Muscle layer of colon (tissue), 2 donors: ENCODE results near the gene LDHAL6A.

Source experiments
- H3K27ac ChIP-seq: one replicate; pipeline ENCODE4 v1.7.0; 2013; ENCODE audit warnings: low read depth, mild to moderate bottlenecking, low read length, moderate library complexity
- H3K27me3 ChIP-seq, 2 donors: one replicate each; pipeline ENCODE4 v1.7.0; 2013; ENCODE audit warnings: low read length in 2 of 2, mild to moderate bottlenecking in 2 of 2; ENCODE audit not compliant: insufficient read depth in 2 of 2, control insufficient read depth in 1 of 2
- H3K36me3 ChIP-seq: one replicate; pipeline ENCODE4 v1.7.0; 2013; ENCODE audit warnings: mild to moderate bottlenecking, low read length; ENCODE audit not compliant: insufficient read depth
- H3K4me1 ChIP-seq: one replicate; pipeline ENCODE4 v1.7.0; 2013; ENCODE audit warnings: mild to moderate bottlenecking, low read length; ENCODE audit not compliant: insufficient read depth
- H3K4me3 ChIP-seq, 2 donors: one replicate each; pipeline ENCODE4 v1.7.0; 2013; ENCODE audit warnings: low read length in 2 of 2, low read depth in 1 of 2, mild to moderate bottlenecking in 1 of 2, moderate library complexity in 1 of 2
- H3K9ac ChIP-seq: one replicate; pipeline ENCODE4 v1.7.0; 2013; ENCODE audit warnings: low read length
- H3K9me3 ChIP-seq: one replicate; pipeline ENCODE4 v1.7.0; 2013; ENCODE audit warnings: mild to moderate bottlenecking, low read length
- donor health status: abdominal sarcoma.
- donor health status: Adenocarcinoma of cecum.

The LDHAL6A gene

GRCh38 chr11:18491924-18492323 is 36.3 kb downstream of the LDHAL6A start:
- Histone ChIP-seq H3K4me1 (no peaks in the 10 kb centered on the region), H3K27me3 (no peaks in the 10 kb centered on the region), H3K9ac (no peak overlapping the region), H3K4me3 (no peak overlapping the region), H3K27ac (no peak overlapping the region), H3K36me3 (peaks cover 34% of the 10 kb centered on the region), H3K9me3 (no peaks in the 10 kb centered on the region)

DNA sequence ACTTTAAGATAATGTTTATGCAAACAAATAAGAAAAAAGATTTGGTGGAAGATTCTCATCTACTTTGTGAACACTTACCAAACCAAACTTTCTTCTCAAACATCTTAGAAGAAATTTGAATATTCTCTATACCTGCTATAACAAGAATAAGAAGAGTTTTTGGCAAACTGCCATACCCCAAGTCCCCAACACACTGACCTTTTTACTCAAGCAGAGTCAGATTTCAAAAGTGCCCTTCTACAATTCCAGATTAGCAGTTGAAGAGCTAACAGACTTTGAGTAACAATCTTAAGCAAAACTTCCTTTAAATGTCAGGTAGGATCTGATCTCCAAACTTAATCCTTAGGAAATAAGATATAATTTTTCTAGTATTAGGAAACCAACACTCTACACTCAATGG is 37.2 kb downstream of the LDHAL6A start:
- no peak overlapping the region for H3K4me3 ChIP-seq
- H3K27ac ChIP-seq, result no peak overlapping the region
- no peak overlapping the region for H3K9ac ChIP-seq
- no peaks in the 10 kb centered on the region for H3K4me1 ChIP-seq
- H3K9me3 ChIP-seq, result no peaks in the 10 kb centered on the region
- peaks cover 39% of the 10 kb centered on the region for H3K36me3 ChIP-seq
- no peaks in the 10 kb centered on the region for H3K27me3 ChIP-seq

- Histone ChIP-seq H3K4me1 (no peaks in the 10 kb centered on the region), H3K4me3 (no peak overlapping the region), H3K9ac (no peak overlapping the region), H3K9me3 (no peaks in the 10 kb centered on the region), H3K36me3 (peaks cover 44% of the 10 kb centered on the region), H3K27ac (no peak overlapping the region), H3K27me3 (no peaks in the 10 kb centered on the region)
Observed at GRCh38 chr11:18493310-18493709, 37.7 kb downstream of the LDHAL6A start.

DNA sequence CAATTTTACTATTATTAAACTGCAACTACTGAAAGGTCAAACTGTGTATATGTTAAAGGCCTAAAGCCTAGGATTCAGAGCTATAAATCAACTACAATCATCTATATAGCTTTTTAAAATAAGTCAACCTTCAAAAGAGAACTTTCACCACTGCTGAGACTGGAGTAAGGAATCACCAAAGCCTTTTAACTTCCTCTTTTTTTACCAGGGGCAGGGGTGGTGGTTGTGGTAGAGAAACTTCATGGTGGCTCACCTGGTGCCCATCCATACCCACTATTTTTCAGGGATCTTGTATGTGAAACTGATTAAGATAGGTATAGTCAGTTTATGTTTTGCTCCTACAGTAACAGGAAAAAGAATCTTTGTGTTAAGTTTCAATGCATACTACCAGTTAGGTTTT is 39.6 kb downstream of the LDHAL6A start:
- Histone ChIP-seq H3K4me1 (no peaks in the 10 kb centered on the region), H3K4me3 (no peak overlapping the region), H3K36me3 (peaks cover 36% of the 10 kb centered on the region), H3K9me3 (no peaks in the 10 kb centered on the region), H3K9ac (no peak overlapping the region), H3K27ac (no peak overlapping the region), H3K27me3 (no peaks in the 10 kb centered on the region)

DNA sequence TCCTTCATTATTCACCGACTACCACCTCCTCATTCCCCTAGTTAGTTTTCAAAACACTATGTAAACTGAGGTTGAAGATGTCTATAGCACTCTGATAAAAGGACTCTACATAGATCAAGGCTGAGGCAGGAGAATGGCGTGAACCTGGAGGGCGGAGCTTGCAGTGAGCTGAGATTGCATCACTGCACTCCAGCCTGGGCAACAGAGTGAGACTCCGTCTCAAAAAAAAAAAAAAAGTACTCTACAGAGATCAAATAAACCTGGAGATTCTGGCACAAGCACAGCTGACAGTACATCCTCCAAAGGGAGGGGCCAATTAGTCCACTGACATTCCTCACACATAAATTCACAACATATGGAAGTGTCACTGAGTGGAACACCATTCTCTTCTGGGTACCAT is 40.0 kb downstream of the LDHAL6A start:
- peaks cover 36% of the 10 kb centered on the region for H3K36me3 ChIP-seq
- no peaks in the 10 kb centered on the region for H3K4me1 ChIP-seq
- no peak overlapping the region for H3K27ac ChIP-seq
- H3K9me3 ChIP-seq, result no peaks in the 10 kb centered on the region
- H3K4me3 ChIP-seq, result no peak overlapping the region
- no peaks in the 10 kb centered on the region for H3K27me3 ChIP-seq
- H3K9ac ChIP-seq, result no peak overlapping the region

- Histone ChIP-seq H3K9ac (no peak overlapping the region), H3K27me3 (no peaks in the 10 kb centered on the region), H3K36me3 (peaks cover 44% of the 10 kb centered on the region), H3K4me1 (no peaks in the 10 kb centered on the region), H3K9me3 (no peaks in the 10 kb centered on the region), H3K4me3 (no peak overlapping the region), H3K27ac (no peak overlapping the region)
Observed at GRCh38 chr11:18498039-18498438, 42.4 kb downstream of the LDHAL6A start.

- no peak overlapping the region for H3K4me3 ChIP-seq
- no peaks in the 10 kb centered on the region for H3K9me3 ChIP-seq
- no peak overlapping the region for H3K27ac ChIP-seq
- H3K4me1 ChIP-seq, result no peaks in the 10 kb centered on the region
- no peaks in the 10 kb centered on the region for H3K27me3 ChIP-seq
- H3K9ac ChIP-seq, result no peak overlapping the region
- peaks cover 62% of the 10 kb centered on the region for H3K36me3 ChIP-seq
Observed at GRCh38 chr11:18501629-18502028, 46.0 kb downstream of the LDHAL6A start.

DNA sequence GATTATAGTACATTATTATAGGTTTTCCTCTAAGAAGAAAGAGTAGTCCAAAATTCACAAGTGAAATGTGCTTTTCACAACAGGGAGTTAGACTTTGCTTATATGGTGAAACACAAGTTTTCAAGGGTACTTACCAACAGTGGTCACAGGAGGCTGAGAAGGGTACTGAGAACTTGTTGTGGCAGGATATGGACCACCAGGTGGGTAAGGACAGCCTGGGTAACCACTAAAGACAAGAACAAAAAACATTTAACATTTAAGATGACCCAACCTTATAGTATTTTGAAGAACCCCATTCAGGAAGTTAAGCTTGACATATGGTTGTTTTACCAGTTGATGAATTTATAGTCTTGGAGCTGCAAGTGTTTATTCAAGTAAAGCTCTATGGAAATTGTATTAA is 46.7 kb downstream of the LDHAL6A start:
- Histone ChIP-seq H3K9ac (no peak overlapping the region), H3K27me3 (no peaks in the 10 kb centered on the region), H3K9me3 (no peaks in the 10 kb centered on the region), H3K36me3 (peaks cover 69% of the 10 kb centered on the region), H3K4me3 (no peak overlapping the region), H3K27ac (no peak overlapping the region), H3K4me1 (no peaks in the 10 kb centered on the region)

DNA sequence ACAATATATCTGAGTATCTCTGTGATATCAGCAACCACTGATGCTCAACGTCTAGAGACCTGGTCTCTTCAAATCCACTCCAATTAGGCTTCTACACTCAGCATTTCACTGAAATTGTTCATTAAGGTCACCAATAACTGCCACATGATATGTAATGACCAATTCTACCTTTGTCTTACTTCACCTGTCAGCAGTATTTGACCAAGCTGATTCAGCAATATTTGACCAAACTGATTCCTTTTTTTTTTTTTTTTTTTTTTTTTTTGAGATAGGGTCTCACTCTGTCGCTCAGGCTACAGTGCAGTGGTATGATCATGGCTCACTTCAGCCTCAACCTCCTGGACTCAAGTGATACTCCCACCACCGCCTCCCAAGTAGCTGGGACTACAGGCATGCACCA is 65.5 kb downstream of the LDHAL6A start:
- H3K9me3 ChIP-seq, result no peaks in the 10 kb centered on the region
- no peak overlapping the region for H3K27ac ChIP-seq
- peaks cover 18% of the 10 kb centered on the region for H3K4me1 ChIP-seq
- H3K27me3 ChIP-seq, result no peaks in the 10 kb centered on the region
- H3K36me3 ChIP-seq, result peaks cover 5% of the 10 kb centered on the region
- no peak overlapping the region for H3K4me3 ChIP-seq
- H3K9ac ChIP-seq, result no peak overlapping the region

DNA sequence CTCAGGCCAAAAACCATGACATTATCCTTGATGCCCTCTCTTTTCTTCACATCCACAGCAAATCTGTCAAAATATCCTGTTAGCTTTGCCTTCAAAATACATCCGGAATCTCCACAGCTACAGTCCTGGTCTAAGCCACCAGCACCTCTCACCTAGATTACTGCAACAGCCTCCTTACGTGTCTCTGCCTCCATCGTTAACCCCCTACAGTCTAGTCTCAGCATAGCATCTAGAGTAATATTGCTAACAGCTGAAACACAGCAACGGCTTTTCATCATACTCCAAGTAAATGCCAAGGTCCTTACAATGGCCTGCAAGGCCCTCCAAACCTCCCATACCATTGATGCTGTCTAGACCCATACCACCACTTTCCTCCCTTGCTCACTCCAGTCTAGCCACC is 66.7 kb downstream of the LDHAL6A start:
- Histone ChIP-seq H3K36me3 (peaks cover 5% of the 10 kb centered on the region), H3K9ac (no peak overlapping the region), H3K4me1 (peaks cover 19% of the 10 kb centered on the region), H3K27ac (no peak overlapping the region), H3K27me3 (no peaks in the 10 kb centered on the region), H3K9me3 (no peaks in the 10 kb centered on the region), H3K4me3 (no peak overlapping the region)

- H3K9me3 ChIP-seq, result no peaks in the 10 kb centered on the region
- no peak overlapping the region for H3K27ac ChIP-seq
- no peaks in the 10 kb centered on the region for H3K27me3 ChIP-seq
- H3K36me3 ChIP-seq, result peaks cover 5% of the 10 kb centered on the region
- no peak overlapping the region for H3K4me3 ChIP-seq
- peaks cover 24% of the 10 kb centered on the region for H3K4me1 ChIP-seq
- no peak overlapping the region for H3K9ac ChIP-seq
Observed at GRCh38 chr11:18523084-18523483, 67.4 kb downstream of the LDHAL6A start.

GRCh38 chr11:18524248-18524647 is 68.6 kb downstream of the LDHAL6A start:
- peaks cover 24% of the 10 kb centered on the region for H3K4me1 ChIP-seq
- H3K36me3 ChIP-seq, result peaks cover 5% of the 10 kb centered on the region
- H3K9ac ChIP-seq, result no peak overlapping the region
- no peaks in the 10 kb centered on the region for H3K27me3 ChIP-seq
- H3K9me3 ChIP-seq, result no peaks in the 10 kb centered on the region
- H3K4me3 ChIP-seq, result no peak overlapping the region
- no peak overlapping the region for H3K27ac ChIP-seq
